ENCODE data around the gene LKAAEAR1. TPM values are rescaled to one million over a fixed set of nuclear protein-coding genes. Genes with fewer than 3 reads are reported as not detected.

The LKAAEAR1 gene
- total RNA-seq, 1 experiment from 2014 or later: 1.7 TPM

GRCh38 chr20:64069614-64070243 lies 14.5 kb downstream of the LKAAEAR1 start:
- POLR2A ChIA-PET: interaction anchor here (1.5 kb wide), 1 partner anchor 51 kb away, joined by 6 read pairs; no protein-coding TSS in a partner anchor
- no peak overlapping the region for H3K27ac Mint-ChIP-seq

GRCh38 chr20:64069209-64069613 lies 15.0 kb downstream of the LKAAEAR1 start:
- ChIA-PET CTCF (interaction anchor here (1.0 to 2.2 kb wide), 8 partner anchors 10 to 51 kb away, joined by 3 to 16 read pairs (median 6); partner anchors contain the start of gene LKAAEAR1), POLR2A (interaction anchor here (1.5 kb wide), 1 partner anchor 51 kb away, joined by 6 read pairs; no protein-coding TSS in a partner anchor)
- Mint-ChIP-seq H3K9me3 (no peaks in the 10 kb centered on the region), H3K4me1 (peaks cover 21% of the 10 kb centered on the region), H3K4me3 (no peak overlapping the region), H3K36me3 (no peaks in the 10 kb centered on the region), H3K27ac (no peak overlapping the region), H3K27me3 (ENCODE audit: low read depth) (no peaks in the 10 kb centered on the region; the same call in 1 of the 2 replicates)
- no peak for ATAC-seq
- no peak for DNase-seq (ENCODE audit: low spot score)
- TF ChIP-seq CTCF (IDR thresholded peaks at IDR 0.05) (no peak), SOX15 (CRISPR knock-in tag; IDR thresholded peaks at IDR 0.05) (no peak), E2F5 (CRISPR knock-in tag; IDR thresholded peaks at IDR 0.05) (no peak), MLX (CRISPR knock-in tag; IDR thresholded peaks at IDR 0.05) (no peak), ESRRA (CRISPR knock-in tag; IDR thresholded peaks at IDR 0.05; ENCODE audit: borderline replicate concordance) (no peak), ZBTB21 (CRISPR knock-in tag; IDR thresholded peaks at IDR 0.05; ENCODE audit: borderline replicate concordance) (no peak), ELF4 (CRISPR knock-in tag; IDR thresholded peaks at IDR 0.05; ENCODE audit: low read depth) (no peak), JAZF1 (CRISPR knock-in tag; IDR thresholded peaks at IDR 0.05) (no peak)

More at GRCh38 chr20:64069614-64070243, 14.5 kb downstream of the LKAAEAR1 start:
- TF ChIP-seq GABPB1 (CRISPR knock-in tag; IDR thresholded peaks at IDR 0.05) (peak; percentile 37; the same call in 1 of the 2 replicates), NFE2L1 (CRISPR knock-in tag; IDR thresholded peaks at IDR 0.05) (no peak), EMX1 (CRISPR knock-in tag; IDR thresholded peaks at IDR 0.05) (0 out of 2 replicates have a peak, but pooled peaks have one; percentile 57), ZNF396 (CRISPR knock-in tag; IDR thresholded peaks at IDR 0.05; ENCODE audit: borderline replicate concordance) (no peak), USF1 (CRISPR knock-in tag; IDR thresholded peaks at IDR 0.05) (peak; percentile 72), TP53 (CRISPR knock-in tag; IDR thresholded peaks at IDR 0.05) (no peak), STAT6 (CRISPR knock-in tag; conservative IDR thresholded peaks at IDR 0.05; ENCODE audit: low read depth) (no peak), JAZF1 (CRISPR knock-in tag; IDR thresholded peaks at IDR 0.05) (no peak), CTCF (IDR thresholded peaks at IDR 0.05) (peak; percentile 84), ZNF423 (CRISPR knock-in tag; IDR thresholded peaks at IDR 0.05) (peak; percentile 97), USF2 (CRISPR knock-in tag; IDR thresholded peaks at IDR 0.05) (peak; percentile 72)
- H3K9me3 Mint-ChIP-seq: no peaks in the 10 kb centered on the region
- H3K4me1 Mint-ChIP-seq: peaks cover 19% of the 10 kb centered on the region
- DNase-seq (ENCODE audit: low spot score) (peak; percentile 83), ATAC-seq (peak; percentile 75)
- CTCF ChIA-PET: interaction anchor here (0.6 to 2.2 kb wide), 12 partner anchors 10 to 352 kb away, joined by 3 to 16 read pairs (median 5); partner anchors contain the start of genes LKAAEAR1, OPRL1 and PRPF6
- no peaks in the 10 kb centered on the region for H3K36me3 Mint-ChIP-seq
- H3K4me3 Mint-ChIP-seq: no peak overlapping the region
- no peaks in the 10 kb centered on the region; the same call in 1 of the 2 replicates for H3K27me3 Mint-ChIP-seq (ENCODE audit: low read depth)

Measured in WTC11 (cell line).